Globus pallidus (tissue), 1 donor: Measurements from ENCODE around the gene FNDC3B.

ENCODE experiments used
- DNase-seq: peaks from one replicate; pipeline ENCODE4 v3.0.0-alpha.2; 2015; ENCODE audit warnings: low spot score

FNDC3B gene

DNA sequence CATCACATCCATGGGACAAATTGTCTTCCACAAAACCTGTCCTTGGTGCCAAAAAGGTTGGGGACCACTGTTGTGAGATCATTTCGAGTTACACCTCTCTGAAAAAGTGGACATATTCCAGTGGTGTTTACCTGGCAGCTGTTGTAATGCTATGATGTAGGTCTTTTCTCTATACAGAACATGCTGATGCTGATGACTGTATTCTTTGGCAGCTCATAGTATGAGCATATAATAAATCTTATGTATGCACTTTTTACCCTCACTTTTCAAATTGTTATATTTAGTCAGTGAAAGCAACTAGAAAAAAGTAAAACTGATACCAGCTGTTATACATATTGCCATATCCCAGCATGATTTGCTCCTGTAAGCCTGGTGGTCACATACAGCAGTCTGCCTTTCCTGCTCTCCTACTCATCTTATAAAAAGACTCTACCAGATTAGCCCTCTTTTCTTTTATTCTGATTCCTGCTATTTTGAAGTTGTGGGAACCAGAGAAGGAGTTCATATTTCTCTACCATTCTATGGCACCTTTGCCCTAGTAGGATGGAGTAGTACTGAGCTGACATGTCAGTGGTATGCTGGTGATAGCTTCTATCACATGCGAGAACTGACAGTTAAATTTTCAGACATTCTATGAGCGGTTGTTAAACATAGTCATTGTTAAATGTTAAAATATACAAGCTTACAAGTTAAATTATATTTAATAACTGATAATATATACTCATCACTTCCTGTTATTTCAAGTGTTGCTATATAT is 128.7 kb downstream of the FNDC3B start:
- no peak for DNase-seq

DNA sequence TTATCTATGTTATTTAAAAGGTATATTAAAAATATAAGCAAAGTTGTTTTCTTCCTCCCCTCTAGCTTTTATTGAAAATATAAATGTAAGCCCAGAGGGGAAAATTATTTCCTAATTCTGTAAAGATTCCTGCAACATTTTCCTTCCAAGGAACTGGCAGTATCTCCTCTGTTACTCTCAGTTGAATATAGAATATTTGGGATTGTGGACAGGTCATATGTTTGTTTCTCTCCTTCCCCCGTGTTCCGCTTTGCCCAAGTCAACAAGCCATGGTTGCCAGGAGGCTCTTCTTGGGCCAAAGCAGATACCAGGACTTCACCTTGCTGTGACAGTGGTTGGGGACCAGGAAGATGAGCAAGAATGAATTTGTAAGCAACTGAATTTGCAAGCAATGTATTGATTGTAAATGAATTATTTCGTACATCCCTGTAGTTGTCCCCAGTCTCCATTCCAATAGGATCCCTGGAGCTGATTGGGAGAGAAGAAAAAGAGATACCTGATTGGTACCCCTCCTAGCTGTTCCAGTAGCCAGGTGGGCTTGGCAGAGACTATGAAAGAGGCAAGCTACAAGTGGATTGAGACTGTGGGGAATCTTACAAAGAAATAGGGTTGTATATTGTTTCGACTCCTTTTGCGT is 130.8 kb downstream of the FNDC3B start:
- no peak for DNase-seq

DNA sequence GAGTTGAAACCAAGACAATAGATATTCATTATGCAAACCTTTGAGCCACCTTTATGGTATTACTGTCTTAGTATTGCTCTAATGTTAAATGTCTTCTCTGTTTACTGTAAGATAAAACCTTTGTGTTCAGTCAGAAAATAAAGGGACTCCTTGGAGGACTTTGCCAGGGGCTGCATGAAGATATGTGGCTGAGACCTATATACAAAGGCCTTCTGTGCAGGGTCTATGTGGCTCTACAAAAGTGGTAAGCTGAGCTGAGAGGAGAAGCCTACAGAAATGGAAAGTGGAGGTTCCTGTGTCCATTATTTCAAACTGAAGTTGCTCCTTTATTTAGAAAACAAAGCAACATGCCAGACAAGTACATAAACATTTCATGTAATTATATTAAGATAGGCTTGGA is 131.5 kb downstream of the FNDC3B start:
- DNase-seq: no peak

DNA sequence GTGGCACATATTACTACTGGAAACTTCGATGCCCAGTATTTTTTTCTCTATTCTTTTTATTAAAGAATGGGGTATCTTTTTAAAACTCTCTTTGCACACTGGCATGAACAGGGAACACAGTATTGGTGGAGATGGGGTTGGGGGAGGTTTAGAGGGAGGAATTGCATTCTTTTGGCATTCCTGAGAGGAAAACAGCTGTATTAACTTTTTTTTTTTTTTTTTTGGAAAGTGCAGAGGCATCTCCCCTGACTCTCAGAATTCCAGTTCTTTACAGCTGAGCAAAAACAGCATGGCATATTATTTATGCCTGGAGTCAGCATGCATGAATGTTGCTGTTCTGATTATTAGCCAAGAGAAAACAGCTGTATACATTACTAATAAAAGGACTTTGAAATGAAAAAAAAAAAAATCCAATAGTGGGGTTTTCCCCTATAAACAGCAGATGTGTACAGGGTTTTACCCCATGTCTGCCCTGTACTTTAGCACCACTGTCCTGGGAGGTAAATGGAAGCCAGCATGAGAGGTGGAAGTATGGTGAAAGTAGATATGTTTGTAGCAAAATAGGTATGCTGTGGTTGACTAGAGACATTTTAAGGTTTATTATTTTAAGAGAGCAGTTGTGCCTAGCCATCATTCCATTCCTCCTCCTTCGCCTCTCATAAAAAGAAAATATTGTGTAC is 132.2 kb downstream of the FNDC3B start:
- no peak for DNase-seq

DNA sequence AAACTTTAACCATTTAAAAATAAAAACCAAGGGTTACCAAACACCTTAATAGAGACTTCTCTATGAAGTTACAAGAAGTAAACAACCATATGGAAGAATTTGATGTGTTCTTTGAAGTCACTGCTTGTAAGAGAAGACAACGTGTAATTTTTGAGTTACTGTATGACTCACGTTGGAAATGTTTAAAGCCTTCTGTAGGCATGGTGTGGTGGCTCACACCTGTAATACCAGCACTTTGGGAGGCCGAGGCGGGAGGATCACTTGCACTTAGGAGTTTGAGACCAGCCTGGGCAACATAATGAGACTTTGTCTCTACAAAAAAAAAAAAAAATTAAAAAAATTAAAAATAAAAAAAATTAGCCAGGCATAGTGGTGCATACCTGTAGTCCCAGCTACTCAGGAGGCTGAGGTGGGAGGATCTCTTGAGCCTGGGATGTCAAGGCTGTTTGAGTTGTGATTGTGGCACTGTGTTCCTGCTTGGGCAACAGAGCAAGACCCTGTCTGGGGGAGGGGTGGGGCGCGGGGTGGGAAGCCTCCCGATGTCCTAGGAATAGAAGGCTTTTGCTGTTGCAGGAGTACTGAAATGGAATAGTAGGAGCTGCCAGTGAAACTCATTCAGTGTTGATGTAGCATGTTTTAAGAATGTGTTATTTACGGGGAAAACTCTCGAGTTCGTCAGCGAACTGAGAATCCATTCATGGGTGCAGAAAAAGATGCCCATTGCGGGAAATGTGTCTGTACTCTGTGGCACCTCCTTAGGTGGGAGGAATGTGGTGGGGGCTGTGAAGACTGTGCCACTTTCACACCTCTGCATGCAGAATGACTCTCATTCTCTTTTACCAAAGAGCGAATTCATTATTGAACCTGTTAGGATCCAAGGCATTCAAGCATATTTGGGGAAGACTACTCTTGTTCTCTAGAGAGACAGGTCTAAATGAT is 134.2 kb downstream of the FNDC3B start:
- DNase-seq: no peak

- no peak for DNase-seq
Observed at GRCh38 chr3:172174513-172175253, 135.3 kb downstream of the FNDC3B start.

DNA sequence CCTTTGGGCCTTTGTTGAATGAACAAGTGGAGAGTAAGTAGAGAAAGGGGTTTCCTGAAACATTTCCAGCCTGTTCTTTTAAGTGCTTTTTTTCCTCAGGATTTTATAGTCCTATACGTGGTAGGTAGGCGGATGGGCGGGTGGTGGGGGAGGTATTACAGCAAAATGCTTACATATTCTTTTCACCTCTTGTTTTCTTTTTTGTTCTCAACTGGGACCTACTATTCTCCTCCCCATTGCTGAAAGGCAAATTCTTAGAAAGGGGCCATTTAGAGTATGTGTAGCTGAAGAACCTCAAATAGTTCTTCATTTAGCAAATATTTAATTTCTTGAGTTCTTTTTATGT is 135.8 kb downstream of the FNDC3B start:
- DNase-seq: no peak

DNA sequence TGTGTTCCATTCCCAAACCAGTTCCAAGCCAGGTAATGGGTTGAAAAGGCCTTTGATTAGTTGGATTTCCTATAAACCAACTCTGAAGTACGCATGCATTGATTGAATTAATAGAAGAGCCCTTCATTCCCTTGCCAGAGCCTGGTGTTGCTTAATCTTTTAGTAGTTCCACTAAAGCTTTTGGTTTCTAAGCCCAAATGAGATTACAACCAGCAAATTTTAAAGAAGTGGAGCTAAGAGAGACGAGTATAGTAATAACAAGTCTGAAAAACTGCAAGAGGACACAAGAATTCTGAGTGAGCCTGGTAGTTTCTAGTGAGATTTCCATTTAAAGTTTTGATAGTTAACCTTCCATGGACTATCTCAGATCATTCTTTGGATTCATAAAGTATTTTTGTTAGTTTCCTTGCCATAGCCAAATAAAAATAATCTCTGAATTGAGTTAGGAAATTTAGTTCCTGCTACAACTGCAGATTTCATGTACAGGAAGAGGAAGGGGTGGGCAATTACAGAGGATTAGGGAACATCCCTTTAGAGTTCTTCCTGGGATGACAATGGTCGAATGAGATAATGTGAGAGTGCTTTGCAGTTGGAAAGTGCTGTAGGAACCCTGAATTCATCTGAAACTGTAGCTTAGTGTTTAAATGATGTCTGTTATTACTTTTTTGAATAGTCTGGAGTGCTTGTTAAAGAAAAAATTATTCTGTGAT is 136.8 kb downstream of the FNDC3B start:
- DNase-seq: no peak

DNA sequence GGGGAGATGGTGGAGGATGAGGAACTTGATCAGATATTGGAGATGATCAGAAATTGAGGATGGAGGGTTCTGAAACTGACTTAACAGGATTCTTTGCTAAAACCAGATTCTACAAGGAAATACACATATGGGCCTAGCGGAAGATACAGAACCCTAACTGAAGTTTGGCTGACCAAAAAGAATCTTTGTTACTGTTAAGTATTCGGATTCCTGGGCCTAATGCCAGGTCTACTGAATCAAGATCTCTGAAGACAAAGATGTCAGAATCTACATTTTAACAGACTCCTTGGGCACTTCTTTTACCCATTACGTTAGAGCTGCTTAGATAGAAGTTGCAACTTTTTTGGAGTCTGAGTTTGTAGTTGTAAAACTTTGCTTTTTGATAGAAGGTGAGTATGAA is 137.7 kb downstream of the FNDC3B start:
- no peak for DNase-seq

DNA sequence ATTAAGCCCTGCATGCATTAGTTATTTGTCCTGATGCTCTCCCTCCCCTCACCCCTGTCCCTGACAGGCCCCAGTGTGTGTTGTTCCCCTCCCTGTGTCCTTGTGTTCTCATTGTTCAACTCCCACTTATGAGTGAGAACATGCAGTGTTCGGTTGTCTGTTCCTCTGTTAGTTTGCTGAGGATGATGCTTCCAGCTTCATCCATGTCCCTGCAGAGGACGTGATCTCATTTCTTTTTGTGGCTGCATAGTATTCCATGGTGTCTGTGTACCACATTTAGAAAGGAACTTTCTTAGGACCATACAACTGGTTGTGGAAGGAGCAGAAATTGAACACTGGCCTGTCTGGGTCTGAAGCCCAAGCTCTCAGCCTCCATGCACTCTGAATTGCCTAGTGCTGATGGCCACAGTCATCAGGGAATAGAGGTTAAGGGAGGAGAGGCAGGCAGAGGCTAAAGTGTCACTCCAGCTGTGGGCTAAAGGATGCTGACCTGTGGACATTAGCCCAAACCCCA is 138.5 kb downstream of the FNDC3B start:
- no peak for DNase-seq

- no peak for DNase-seq
Observed at GRCh38 chr3:172179680-172180399, 140.5 kb downstream of the FNDC3B start.

GRCh38 chr3:172180473-172180872 is 141.1 kb downstream of the FNDC3B start:
- DNase-seq: no peak

DNA sequence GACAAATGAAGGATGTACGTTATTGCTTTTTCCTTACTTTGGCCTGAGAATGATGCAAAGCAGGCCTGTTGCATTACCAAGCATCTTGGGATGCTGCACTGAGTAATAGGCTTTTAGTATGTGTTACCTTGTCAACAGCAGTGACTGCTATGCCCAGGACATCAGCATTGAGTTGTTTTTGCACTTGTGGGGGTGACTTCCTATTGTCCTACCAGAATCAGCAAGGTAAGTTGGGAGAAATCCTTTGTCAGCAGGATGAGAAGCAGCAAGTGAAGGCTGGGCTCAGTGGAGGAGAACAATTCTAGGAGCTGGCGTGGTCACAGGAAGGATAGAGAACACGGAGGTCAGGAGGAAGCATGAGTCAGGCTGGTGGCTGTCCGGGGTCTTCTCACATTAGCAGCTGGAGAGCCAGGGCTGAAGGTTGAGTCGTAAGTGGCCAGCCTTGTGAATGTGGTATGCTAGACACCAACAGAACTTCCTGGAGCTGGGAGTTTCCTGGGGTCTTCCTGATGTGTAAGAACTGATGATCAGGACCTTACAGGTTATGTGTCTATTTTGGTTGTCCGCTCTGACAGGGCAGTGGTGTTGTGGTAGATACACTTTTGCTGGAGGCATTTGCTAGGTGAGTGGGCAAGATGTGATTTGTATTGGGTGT is 142.7 kb downstream of the FNDC3B start:
- no peak for DNase-seq

DNA sequence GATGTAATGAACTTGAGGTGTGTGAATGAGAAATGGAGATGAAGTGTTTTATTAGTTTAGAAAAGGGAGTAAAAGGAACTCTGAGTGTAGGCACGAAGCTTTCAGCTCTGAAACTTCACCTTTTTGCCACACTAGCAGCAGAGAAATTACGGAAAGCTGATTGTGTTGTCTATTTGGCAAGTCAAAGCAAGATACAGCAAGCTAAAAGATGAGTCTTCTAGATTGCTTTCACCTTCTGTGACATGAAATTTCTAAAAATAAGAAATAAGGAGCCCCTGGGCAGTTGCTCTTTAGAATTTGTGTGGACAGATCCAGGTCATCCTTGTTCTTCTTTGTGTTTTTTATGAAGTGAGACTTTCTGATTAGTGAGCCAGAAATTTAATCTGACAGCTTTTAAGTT is 143.4 kb downstream of the FNDC3B start:
- no peak for DNase-seq

DNA sequence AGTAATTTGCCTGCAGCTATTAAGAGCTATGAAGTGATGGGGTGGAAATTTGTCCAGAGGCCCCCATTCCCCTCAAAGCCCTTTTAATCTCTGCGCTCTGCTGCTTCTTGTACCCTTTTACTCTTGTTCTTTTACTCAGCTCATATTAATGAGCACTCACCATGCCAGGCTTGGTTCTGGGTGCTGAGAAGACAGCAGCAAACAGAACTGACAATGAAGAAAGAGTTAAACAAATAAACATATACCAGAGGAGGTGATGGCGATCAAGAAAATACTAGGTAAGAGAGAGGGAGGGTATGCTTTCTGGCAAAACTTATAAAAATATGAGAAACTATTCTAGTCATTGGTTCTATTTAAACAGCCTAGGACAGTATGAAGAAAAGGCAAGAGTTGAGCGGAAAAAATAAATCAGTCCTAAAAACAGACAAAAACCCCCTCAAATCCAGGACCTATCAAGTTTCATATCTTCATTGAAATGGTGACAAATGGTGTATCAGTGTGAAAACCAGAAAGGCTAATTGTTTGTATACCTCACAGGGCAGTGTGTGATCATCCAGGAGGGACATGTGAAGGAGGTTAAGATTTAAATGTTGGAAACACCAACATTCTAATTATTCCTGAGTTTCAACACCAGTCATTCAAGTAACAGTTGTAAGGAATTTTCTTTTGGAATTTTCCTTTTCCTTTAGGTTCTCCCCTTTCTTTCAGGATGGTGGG is 144.9 kb downstream of the FNDC3B start:
- DNase-seq: no peak

DNA sequence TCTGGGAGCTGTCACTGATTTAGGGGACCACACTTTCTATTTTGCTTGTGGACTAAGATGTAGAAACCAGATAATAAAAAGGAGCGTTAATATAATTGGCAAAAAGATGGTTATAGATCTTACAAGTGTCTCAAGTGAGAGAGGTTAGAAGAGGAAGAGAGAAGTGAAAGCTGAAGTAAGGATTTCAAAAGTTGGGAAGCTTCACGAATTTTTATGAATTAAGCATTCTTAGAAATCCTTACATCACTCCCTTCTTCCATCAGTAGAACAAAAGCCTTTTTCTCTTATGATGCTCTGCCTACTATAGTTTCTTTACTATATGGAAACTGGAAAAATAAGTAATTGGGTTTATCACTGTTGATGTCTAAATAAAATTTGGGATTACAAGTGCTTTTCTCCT is 146.5 kb downstream of the FNDC3B start:
- no peak for DNase-seq

DNA sequence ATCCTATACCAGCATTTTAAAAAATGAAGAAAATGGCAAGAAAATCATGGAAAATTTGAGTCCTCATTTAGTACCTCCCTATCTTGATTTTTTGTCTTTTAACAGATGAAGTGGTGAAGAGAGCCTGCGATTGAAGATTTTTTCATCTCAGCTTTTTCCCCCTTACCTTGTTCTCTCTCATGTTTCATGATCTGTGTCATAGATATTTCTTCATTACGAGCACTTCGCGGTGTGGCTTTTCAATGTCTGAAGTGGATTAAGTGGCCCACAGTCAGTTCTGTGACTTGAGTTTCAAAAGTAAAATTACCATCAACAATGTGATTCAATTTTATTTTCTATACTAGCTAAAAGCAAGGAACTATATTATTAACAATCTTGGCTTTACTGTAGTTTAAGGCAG is 147.2 kb downstream of the FNDC3B start:
- DNase-seq: no peak

GRCh38 chr3:172187511-172187910 is 148.1 kb downstream of the FNDC3B start:
- no peak for DNase-seq

GRCh38 chr3:172188511-172188910 is 149.1 kb downstream of the FNDC3B start:
- no peak for DNase-seq
